ENCODE results near the gene WLS.
"Not testable (repeated sequence)": the region's sequence is repeated elsewhere in the genome, so short reads cannot be mapped to it uniquely, and the experiment has no call there.

Gene WLS

DNA sequence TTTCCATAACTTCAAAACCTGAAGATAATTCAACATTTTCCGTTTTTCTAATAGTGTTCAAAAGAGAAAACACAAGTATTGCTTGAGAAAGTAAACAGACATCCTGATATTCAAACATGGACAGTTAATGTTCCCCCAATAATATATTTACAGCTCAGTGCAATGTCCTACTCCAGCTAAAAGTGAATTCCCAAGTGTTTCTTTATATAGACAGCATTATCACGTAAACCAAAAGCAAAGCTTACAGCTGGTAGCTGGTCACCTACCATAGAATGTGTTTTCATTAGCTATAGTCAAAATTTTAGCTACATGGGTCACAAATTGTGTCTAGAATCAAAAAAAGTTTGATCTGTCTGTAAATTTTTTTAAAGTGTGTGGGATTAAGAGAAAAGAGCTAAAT, 34.9 kb downstream of the WLS start:
- no peak for DNase-seq

DNA sequence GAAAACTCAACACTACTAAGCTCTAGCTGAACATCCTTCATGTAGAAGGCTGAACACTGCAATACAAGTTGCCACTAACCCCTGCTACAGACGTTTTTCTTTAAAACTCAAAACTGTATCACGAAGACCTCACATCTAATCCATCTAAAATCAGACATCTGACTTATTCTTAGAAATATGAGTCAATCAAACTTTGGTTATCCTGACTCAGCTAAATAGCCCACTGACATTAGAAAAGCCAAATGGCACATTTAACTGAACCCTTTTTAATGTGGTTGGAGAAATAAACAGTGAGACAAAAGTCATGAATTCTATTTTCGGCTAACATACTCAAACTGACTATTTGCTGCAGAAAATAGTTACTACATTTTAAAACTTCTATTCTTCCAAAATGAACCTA, 35.6 kb downstream of the WLS start:
- no peak for DNase-seq

DNA sequence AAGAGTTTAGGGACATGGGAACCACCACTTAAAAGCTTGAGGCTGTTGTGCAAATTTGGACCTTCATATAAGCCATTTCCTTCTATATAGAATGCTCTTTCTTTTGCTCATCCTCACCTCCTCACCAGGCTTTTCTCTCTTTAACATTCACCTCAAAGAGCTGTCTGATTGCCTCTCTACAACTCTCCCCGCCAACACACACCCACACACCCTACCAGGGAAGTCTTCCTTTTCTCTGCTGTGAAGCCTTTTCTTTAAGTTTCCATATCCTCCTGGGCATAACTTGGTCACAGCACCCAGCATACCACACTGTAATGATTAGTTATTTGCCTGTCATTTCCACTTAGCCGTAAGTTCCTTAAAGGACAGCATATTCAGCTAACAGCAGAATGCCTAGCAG, 40.6 kb downstream of the WLS start:
- DNase-seq = no peak

DNA sequence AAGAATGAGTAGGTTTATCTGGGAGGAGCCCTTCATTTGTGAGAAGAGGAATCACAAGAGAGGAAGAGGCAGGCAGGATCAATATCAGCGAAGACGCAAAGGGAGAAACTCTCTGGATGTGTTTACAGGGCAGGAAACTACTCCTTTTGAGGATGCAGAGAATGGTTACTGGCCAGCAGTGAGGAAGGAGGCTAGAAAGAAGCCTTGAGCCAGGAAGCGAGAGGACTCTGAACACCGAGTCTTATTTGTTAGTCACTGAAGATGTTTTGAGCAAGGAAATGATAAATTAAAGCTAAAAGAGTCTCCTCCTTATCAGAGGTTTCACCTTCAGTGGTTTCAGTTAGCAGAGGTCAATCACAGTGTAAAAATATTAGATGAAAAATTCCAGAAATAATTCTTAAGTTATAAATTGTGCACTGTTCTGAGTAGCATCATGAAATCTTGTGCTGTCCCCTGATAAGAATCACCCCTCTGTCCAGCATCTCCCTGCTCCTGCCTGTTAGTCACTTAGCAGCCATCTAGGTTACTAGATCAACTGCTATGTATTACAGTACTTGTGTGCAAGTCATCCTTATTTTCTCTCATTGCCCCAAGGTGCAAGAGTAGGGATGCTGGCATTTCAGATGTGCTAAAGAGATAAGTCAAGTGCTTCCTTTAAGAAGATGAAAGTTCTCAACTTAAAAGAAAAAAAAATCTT, 43.5 kb downstream of the WLS start:
- DNase-seq = no peak

DNA sequence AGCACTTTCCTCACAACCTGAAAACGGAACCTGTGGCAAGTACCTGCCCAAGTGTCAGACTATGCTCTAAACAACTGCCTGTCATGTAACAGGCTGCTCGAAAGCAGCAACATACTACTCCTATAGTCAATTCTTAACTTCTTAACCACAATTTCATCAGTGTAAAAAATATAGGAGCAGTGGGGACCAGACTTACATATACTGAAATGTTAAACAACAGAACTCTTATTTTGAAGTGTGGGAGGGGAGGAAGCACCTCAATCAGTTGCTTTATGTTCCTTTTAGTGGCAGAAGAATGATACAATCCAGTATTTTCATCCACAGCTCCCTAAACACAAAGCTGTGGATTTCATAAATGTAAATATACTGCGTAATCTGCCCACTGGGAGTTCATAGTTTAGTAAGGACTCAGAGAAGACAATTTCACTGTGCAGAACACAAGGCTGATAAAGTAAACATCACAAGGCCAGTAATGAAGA, 44.2 kb downstream of the WLS start:
- DNase-seq = no peak

DNA sequence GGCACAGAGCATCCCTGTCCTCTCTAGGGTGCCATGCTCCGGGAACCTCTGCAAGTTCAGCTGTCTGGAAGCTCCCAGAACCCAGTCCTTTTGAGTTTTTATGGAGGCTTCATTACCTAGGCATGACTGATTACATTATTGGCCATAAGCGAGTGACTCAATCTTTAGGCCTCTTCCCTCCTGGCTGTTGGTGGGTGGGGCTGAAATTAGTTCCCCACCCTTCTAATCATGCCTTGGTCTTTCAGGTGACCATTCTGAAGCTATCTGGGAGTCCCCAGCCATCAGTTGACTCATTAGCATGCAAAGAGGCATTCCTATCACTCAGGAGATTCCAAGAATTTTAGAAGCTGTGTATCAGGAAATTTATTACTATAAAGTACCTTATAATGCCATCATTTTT, 46.6 kb downstream of the WLS start:
- DNase-seq = no peak

DNA sequence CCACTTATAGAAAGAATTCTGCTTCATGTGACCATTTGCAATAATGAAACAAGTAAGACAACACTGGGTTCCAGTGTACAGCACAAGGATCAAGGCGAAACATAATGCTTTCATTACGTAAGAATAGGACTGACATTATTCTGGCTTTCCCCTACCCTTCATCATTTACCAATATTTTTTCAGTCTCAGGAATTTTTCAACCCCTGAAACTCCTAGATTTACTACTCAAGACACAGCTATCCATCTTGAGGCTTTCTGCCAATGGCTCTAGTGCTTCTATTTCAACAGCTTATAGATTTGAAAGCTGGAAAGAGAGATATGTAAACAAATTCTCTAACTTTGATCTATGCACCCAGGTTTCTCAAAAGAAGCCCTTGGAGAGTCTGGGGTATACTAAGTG, 48.4 kb downstream of the WLS start:
- no peak for DNase-seq

DNA sequence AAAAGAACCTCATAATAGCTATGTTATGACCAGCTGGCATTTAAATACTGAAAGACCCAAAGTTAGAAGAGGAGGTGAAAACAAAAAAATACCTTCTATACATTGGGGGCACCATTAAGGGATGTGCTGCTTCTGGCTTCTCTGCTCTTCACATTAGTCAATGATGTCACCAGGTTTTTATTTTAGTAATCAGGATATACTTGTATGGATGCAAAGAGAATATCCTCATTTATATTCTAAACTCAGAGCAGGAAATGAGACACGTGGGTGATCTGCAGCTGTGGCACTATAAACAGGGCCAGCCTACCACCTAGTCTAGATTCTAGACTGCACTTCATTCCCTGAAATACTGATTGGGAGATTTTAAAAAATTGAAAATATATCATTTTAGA, 51.2 kb downstream of the WLS start:
- no peak for DNase-seq

DNA sequence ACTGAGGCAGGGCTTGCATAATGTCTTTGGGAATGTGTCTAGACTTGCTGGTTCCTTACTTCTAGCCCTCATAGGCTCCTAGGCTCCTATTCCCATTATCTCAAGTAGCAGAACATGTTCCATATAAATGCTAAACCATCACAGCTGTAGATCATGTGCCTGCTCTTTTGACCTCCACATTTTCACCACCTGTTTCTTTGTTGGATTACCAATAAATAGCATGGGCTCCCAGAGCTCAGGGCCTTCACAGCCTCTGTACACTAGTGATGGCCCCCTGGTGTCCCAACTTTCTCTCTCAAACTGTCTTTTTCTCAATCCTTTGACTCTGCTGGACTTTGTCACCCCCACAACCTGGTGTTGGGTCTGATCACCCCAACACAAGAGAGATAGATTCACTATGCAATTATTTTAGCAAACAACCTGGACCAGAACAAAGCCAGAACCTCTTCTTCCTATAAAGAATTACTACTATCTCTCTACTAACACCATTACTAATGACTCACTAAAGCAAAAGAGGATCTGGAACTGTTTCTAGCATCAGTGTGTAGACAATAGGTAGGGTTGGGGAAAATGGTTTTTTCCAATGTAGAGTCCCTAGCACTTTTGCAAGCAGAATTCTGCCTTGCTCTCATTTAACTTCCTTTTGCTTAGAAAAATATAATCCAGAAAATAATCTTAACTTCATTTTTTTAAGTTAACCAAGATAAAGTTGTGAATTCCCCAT, 51.7 kb downstream of the WLS start:
- no peak for DNase-seq

DNA sequence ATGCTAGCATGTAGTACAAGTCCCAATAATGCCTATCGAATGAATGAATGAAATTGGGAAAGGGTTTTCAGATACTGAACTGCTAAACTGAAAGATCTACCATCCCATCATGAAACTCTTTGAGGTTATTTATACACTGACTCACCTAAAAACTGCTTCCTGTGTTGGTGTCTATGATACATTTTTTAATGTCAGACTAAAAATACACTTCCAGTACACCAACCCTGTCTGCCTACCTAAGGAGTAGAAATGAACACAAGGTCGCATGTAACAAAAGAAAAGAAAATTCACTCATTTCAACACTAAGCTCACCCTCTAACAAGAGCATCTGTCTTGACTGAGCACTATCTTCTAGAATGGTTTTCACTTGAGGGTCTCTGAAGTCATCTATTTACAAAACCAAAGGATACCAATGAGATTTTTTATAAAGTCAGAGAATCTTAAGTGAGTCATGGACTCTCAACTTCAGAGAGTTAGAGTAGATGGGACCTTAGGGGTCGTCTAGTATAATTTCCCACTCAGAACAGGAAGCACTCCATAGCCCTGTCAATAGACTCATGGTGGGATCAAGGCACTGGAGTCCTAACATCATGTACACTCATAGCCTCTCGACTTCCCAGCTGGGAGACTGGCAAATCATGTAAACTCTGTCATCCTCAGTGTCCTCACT, 53.4 kb downstream of the WLS start:
- DNase-seq = no peak

DNA sequence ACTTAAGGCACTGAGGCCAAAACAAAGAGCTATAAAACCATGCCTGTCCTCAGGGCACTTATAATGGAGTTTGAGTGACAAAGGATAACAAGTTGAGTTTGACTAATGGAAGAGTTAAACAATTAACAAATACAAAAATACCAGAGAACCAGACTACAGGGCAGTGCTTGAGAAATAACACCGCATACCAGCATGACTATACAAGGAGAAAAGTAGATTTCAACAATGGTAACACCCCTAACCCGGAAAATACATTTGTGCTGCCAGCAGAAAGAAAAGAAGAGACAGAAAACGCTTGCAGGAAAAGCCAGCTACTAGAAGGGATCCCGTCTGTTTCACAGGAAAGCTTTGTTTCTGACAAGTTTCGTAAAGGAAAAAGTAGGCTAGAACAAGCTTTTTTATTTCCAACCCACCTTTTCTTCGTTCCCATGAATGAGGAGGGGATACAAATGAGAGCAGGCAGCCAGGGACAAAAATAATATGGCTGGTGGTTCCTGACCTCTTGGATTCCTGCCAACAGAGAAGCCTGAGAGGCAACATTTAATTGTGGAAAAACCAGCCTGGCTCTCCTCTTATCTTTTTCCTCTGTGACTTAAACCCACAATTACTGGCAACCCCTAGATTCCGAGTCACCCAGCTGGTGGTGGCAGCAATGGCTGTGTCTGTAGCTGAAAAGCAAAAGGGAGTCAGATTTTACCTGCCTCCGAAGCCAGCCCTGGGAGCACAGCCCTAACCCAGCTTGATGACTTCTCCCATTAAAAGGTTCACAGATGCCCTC, 56.5 kb downstream of the WLS start:
- DNase-seq = no peak

DNA sequence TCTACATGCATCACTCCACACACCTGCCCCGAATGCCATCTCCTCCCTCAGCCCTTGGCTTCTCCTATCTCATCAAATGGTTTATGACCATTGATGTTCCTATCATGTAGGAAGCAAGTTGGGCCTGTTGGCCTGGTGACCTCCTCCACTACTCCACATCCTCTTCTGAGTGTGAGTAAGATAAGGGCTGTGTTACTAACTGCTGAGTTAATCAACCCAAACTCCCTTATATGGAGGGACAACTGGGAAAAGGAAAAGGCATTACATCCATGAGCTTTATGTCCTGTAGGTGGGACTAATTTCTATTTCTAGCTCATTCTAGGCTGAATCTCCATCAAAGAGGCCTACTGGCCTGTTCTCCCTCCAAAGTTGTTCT, 57.6 kb downstream of the WLS start:
- DNase-seq = no peak

DNA sequence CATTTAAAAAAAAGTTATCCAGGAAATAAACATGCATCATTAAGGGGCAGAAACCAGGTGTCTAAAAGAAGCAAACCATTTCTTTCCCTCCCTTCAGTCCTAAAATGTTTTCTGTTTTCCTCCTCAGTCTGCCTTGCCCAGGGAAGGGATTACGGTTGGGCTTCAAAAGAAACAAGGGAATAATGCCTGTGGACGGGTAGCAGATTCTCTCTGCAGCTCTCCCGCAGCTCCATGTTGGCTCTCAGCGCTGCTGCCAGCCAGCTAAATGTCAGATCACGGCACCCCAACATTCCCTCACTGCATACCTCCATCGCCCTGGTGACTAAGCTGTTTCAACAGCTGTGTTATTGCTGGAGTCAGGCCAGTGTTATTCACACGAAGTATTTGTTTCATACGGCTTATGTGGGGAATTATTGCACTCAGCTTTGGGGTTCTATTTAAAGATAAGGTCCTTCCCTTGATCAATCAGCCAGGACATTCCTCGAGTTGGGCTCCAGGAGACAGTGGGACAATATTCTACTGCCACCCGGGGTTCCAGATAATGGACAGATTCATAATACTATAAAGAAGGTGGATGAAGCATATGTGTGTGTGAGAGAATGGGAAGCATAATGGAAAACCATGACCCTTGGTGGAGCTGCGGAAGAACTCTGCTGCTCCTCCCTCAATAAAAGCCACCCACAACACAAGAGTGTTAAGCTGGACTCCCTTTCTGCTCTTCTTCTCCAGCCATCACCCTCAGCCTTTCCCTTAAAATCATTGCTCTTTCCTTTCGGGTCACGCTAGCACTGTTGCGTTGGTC, 58.2 kb downstream of the WLS start:
- no peak for DNase-seq

DNA sequence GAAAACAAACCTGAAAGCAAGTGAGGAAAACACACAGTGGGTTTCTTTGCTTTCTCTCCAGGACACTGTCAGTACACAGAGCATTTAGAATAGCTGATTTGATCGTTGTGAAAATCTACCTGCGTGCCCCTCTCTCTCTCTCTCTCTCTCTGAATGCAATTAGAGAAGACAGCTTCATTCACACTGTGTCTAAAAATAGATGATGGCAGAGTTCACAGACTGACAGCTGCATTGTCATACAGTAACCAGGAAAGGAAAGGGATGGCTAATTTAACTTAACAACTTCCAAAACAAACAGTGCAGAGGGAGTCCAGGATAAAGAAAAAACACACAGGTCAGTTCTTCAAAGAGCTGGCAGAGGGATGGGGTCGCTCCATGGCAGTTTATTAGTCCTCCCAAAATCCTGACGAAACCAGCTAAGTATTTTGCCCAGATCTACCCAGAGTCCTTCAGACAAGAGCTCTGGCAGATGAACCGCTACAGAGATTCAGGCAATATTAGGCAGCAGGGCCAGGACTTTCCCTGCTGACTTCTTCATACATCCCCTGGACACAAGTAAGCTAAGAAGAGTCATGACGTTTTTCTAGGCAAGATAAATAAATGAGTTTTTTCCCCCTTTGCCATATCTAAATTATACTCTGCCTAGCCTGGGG, 58.9 kb downstream of the WLS start:
- no peak for DNase-seq

DNA sequence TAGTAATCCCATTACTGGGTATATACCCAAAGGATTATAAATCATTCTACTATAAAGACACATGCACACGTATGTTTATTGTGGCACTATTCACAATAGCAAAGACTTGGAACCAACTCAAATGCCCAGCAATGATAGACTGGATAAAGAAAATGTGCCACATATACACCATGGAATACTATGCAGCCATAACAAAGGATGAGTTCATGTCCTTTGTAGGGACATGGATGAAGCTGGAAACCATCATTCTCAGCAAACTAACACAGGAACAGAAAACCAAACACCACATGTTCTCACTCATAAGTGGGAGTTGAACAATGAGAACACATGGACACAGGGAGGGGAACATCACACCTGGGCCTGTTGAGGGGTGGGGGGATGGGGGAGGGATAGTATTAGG, 60.5 kb downstream of the WLS start:
- not testable (repeated sequence) for DNase-seq

DNA sequence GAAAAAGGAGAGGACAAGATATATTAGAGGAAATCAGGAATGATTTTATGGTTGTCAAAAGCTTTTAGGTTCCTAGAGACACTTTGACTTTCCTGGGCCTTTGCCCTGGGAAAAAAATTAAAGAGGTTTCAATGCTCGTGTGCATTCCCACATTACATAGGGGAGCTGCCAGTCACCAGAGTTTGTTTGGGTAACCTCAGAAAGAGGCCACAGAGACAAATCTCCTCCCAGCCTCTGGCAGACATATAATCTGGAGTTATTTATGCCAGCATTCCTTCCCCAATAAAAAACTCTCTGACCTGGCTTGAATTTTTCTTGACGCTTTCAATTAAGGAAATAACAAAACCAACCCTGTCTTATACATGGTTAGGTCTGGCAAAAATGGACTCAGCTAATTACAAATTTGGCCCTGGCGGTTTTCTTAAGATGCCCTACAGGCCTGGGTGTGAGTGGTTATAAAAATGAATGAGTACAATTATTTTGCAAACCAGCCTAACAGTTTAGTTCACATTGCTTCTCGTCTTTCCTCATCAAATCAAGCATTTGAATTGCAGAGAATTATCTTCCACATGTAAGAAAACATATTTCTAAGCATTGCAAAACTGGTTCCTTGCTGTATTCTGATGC, 63.7 kb downstream of the WLS start:
- no peak for DNase-seq

DNA sequence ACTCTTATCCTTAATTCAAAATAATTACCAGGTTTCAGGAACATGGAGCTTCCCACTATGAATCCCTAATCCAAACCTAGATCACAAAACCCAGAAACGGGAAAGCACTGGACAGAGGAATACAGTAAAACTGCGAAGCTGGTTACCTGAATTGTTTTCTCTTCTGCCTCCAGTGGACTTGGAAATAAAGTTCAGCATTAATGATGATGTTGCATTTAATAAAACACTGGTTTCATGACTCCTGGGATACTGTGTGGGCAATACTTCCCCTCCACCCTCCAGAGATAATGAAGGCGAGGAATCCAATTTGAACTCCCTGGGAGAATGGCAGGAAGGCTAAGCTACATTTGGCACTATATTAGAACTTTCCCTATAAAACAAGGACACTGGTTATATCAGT, 65.1 kb downstream of the WLS start:
- no peak for DNase-seq

DNA sequence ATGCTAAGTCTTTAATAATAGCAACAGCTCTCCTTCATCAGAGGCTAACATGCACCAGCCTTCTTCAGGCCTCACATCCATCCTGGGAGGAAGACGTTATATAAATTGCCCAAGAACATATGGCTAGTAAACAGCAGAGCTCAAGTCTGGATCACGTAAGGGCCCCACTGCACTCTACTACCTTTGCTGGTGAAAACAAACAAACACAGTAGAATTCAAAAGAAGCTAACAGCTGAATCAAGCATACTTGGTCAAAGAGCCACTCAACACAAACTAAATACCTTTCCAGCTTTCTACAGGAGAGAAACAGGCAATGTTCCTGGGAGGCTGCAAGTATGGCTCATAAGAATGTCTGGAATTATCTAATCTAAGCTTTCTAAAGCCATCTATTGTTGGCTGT, 66.0 kb downstream of the WLS start:
- DNase-seq = no peak

DNA sequence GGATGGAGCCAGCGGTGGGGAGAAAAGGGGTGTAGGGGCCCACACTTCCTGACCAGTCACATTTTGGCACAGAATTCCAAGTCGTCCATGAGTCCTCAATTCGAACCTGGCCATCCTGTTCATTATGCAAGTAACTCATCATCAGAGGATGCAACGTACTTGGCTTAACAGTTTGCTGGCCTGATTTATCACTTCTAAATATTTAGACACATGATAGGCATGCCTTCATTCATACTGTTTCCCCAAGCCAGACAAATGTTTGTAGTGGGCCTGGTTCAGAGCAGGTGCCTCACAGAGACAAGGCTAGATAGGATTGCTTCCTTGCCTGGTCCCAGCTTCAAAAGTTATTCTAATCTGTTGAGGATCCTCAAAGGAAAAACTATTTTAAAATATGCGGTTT, 66.7 kb downstream of the WLS start:
- DNase-seq = no peak

DNA sequence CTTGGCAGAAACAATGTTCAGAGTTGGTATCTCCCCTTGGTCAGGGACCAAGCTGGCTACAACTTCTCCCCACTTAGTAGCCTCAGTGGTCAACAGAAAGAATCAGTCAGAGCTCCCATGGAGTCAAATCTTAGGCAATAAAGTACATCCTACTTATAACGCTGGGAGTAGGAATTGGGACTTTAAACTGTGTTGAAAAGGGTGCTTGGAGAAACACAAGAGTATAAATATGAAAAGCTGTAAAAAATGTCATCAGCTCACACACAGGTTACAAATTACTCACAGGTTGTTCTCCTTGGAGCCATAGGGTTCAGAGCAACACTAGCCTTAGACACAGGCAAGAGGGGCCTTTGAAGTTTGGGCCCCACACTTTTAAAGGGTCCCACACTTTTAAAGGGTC, 67.4 kb downstream of the WLS start:
- no peak for DNase-seq

DNA sequence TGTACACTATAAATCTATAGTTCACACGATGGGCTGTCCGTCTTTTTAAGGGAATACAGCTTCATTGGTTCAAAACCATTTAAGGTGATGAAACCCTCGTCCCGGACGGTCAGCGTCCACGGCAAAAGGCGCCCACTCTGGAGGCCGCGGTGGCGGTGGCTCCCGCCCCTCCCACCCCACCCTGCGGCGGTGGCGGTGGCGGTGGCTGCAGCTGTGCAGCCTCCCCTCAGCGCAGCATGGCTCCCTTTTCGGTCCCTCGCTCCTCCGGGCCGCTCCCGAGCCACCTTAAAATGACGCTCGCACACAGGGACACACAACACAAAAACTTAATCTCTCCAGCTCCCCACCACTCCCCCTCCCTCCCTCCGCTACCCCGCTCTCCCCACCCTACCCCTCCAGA, 69.1 kb downstream of the WLS start:
- no peak for DNase-seq

DNA sequence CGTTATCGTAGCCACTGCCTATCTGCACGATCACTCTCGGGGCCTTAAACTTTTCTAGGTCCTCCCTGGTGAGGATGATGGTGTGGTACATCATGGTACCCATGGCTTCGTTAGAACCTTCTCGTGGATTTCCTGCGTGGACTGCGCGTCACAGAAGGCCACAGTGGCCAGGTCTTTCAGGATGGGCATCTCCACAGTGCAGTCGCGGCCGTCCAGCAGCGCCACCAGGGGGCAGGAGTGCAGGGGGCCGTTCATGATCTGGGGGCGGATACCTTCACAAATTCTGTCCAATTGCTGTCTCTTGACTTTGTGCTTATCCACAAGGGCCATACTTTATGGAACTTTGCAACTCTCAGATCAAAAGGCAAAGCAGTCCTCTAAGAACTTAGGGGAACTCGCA, 69.6 kb downstream of the WLS start:
- no peak for DNase-seq

Data from stimulated activated CD4-positive, alpha-beta T cell treated with anti-CD3 and anti-CD28 coated beads, Interleukin-2, amount 100 ng/mL, for 24 hours (primary cell).